Measurements from ENCODE around the gene MUCL3. TPM values are rescaled to one million over a fixed set of nuclear protein-coding genes. Genes with fewer than 3 reads are reported as not detected.

MUCL3 gene
- total and polyA plus RNA-seq, 2 donors (not counting 1 experiment from before 2014, with no cell fraction given) = not detected

DNA sequence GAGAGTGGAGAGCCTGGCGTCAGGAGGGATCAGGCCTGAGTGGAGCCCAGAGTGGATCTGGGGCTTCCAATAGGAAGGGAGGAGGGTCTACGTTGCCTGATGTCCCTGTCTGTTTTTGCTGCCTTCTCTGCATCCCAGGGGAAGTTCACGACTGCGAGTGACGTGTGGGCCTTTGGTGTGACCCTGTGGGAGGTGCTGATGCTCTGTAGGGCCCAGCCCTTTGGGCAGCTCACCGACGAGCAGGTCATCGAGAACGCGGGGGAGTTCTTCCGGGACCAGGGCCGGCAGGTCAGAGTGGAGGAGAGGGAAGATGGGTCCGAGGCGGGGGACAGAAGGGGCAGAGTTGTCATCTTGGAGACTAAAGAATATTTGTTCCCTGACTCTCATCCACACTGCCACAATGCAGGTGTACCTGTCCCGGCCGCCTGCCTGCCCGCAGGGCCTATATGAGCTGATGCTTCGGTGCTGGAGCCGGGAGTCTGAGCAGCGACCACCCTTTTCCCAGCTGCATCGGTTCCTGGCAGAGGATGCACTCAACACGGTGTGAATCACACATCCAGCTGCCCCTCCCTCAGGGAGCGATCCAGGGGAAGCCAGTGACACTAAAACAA, 41.9 kb upstream of the MUCL3 start:
- H3K27ac ChIP-seq (ENCODE audit: low read length in 2 of 2) = no peak overlapping the region
- H3K27me3 Mint-ChIP-seq = no peaks in the 10 kb centered on the region
- no peak for TF ChIP-seq EZH2 (IDR thresholded peaks at IDR 0.05; ENCODE audit: borderline replicate concordance, insufficient read depth, low read depth, low read length, poor library complexity, severe bottlenecking)
- TF ChIP-seq, protein P1, sequence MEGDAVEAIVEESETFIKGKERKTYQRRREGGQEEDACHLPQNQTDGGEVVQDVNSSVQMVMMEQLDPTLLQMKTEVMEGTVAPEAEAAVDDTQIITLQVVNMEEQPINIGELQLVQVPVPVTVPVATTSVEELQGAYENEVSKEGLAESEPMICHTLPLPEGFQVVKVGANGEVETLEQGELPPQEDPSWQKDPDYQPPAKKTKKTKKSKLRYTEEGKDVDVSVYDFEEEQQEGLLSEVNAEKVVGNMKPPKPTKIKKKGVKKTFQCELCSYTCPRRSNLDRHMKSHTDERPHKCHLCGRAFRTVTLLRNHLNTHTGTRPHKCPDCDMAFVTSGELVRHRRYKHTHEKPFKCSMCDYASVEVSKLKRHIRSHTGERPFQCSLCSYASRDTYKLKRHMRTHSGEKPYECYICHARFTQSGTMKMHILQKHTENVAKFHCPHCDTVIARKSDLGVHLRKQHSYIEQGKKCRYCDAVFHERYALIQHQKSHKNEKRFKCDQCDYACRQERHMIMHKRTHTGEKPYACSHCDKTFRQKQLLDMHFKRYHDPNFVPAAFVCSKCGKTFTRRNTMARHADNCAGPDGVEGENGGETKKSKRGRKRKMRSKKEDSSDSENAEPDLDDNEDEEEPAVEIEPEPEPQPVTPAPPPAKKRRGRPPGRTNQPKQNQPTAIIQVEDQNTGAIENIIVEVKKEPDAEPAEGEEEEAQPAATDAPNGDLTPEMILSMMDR (IDR thresholded peaks at IDR 0.05) = no peak
- ATAC-seq (ENCODE audit: low read depth) (no peak), DNase-seq (no peak)
- H3K4me1 Mint-ChIP-seq = peaks cover 15% of the 10 kb centered on the region
- peaks cover 17 to 18% of the 10 kb centered on the region in 2 donors for H3K4me1 ChIP-seq (ENCODE audit: control insufficient read depth in 2 of 2, insufficient read depth in 2 of 2, low read length in 2 of 2)
- H2AFZ ChIP-seq (ENCODE audit: insufficient read depth, low read depth, low read length, poor library complexity, severe bottlenecking) = no peak overlapping the region
- H3K9me3 Mint-ChIP-seq (ENCODE audit: insufficient read depth) = no peaks in the 10 kb centered on the region
- H3K27ac Mint-ChIP-seq = no peak overlapping the region
- 94% methylated on average over 18 of the region's 23 CpGs for WGBS (ENCODE audit: insufficient coverage)
- no peak overlapping the region for H3K4me3 ChIP-seq (ENCODE audit: control extremely low read depth in 1 of 5, extremely low read depth in 1 of 5, insufficient read depth in 1 of 5, low read depth in 2 of 5, low read length in 4 of 5)
- CTCF ChIA-PET = interaction anchor here (1.0 to 1.3 kb wide), 2 partner anchors 14 to 188 kb away, joined by 3 read pairs; partner anchors contain the start of gene DDR1
- intact Hi-C loops (cut with micrococcal nuclease) = no loop called here
- no peak overlapping the region for H3K4me2 ChIP-seq (replicated peaks; ENCODE audit: low read depth, low read length, poor library complexity, severe bottlenecking)
- POLR2A ChIA-PET = no interaction called here
- no peaks in the 10 kb centered on the region for H3K27me3 ChIP-seq (replicated peaks in 1 of 4; ENCODE audit: control extremely low read depth in 1 of 4, control insufficient read depth in 3 of 4, insufficient read depth in 4 of 4, low read length in 3 of 4)
- no peak overlapping the region for H3K9ac ChIP-seq (ENCODE audit: low read length)
- no peaks in the 10 kb centered on the region for H3K79me2 ChIP-seq (ENCODE audit: control insufficient read depth, insufficient read depth, low read length)
- H3K36me3 ChIP-seq (replicated peaks in 1 of 2; ENCODE audit: control extremely low read depth in 1 of 2, control insufficient read depth in 1 of 2, extremely low read depth in 1 of 2, insufficient read depth in 2 of 2, low read length in 1 of 2) = peaks cover 0 to 45% of the 10 kb centered on the region in 2 experiments
- no peaks in the 10 kb centered on the region for H3K9me3 ChIP-seq (ENCODE audit: control extremely low read depth in 1 of 3, control insufficient read depth in 2 of 3, insufficient read depth in 1 of 3, low read length in 2 of 3)
- H3K4me3 Mint-ChIP-seq = no peak overlapping the region
- peaks cover 4% of the 10 kb centered on the region for H4K20me1 ChIP-seq (ENCODE audit: control insufficient read depth, insufficient read depth, low read length, poor library complexity, severe bottlenecking)

GRCh38 chr6:30900863-30901417, 39.8 kb upstream of the MUCL3 start:
- Histone ChIP-seq H3K27ac (ENCODE audit: low read length in 2 of 2) (no peak overlapping the region), H3K4me3 (ENCODE audit: control extremely low read depth in 1 of 5, extremely low read depth in 1 of 5, insufficient read depth in 1 of 5, low read depth in 2 of 5, low read length in 4 of 5) (no peak overlapping the region), H2AFZ (ENCODE audit: insufficient read depth, low read depth, low read length, poor library complexity, severe bottlenecking) (no peak overlapping the region), H3K9me3 (ENCODE audit: control extremely low read depth in 1 of 3, control insufficient read depth in 2 of 3, insufficient read depth in 1 of 3, low read length in 2 of 3) (no peaks in the 10 kb centered on the region), H3K79me2 (ENCODE audit: control insufficient read depth, insufficient read depth, low read length) (no peaks in the 10 kb centered on the region), H3K9ac (ENCODE audit: low read length) (no peak overlapping the region), H3K27me3 (replicated peaks in 1 of 4; ENCODE audit: control extremely low read depth in 1 of 4, control insufficient read depth in 3 of 4, insufficient read depth in 4 of 4, low read length in 3 of 4) (no peaks in the 10 kb centered on the region), H3K36me3 (replicated peaks in 1 of 2; ENCODE audit: control extremely low read depth in 1 of 2, control insufficient read depth in 1 of 2, extremely low read depth in 1 of 2, insufficient read depth in 2 of 2, low read length in 1 of 2) (peaks cover 0 to 28% of the 10 kb centered on the region in 2 experiments), H3K4me1 (ENCODE audit: control insufficient read depth in 2 of 2, insufficient read depth in 2 of 2, low read length in 2 of 2) (peaks cover 17 to 22% of the 10 kb centered on the region in 2 donors), H4K20me1 (ENCODE audit: control insufficient read depth, insufficient read depth, low read length, poor library complexity, severe bottlenecking) (no peaks in the 10 kb centered on the region), H3K4me2 (replicated peaks; ENCODE audit: low read depth, low read length, poor library complexity, severe bottlenecking) (no peak overlapping the region)
- TF ChIP-seq, protein P1 (IDR thresholded peaks at IDR 0.05) = no peak
- TF ChIP-seq EZH2 (IDR thresholded peaks at IDR 0.05; ENCODE audit: borderline replicate concordance, insufficient read depth, low read depth, low read length, poor library complexity, severe bottlenecking) = no peak
- intact Hi-C loops (cut with micrococcal nuclease) = no loop called here
- no CpG with 5 or more reads among the region's 1 CpG for WGBS (ENCODE audit: insufficient coverage)
- no peaks in the 10 kb centered on the region for H3K27me3 Mint-ChIP-seq
- no peak overlapping the region for H3K27ac Mint-ChIP-seq
- POLR2A ChIA-PET = no interaction called here
- no peak for ATAC-seq (ENCODE audit: low read depth)
- CTCF ChIA-PET = interaction anchor here (1.2 kb wide), 1 partner anchor 13 kb away, joined by 3 read pairs; the partner anchor contains the start of gene VARS2
- H3K9me3 Mint-ChIP-seq (ENCODE audit: insufficient read depth) = no peaks in the 10 kb centered on the region
- H3K4me3 Mint-ChIP-seq = no peak overlapping the region
- H3K4me1 Mint-ChIP-seq = peaks cover 15% of the 10 kb centered on the region
- no peak for DNase-seq
